Activated naive CD4-positive, alpha-beta T cell treated with anti-CD3 and anti-CD28 coated beads, Interleukin-2, amount 50 U/mL, for 24 hours (primary cell): ENCODE data around the gene OPTC.
"Not testable (repeated sequence)": the region's sequence is repeated elsewhere in the genome, so short reads cannot be mapped to it uniquely, and the experiment has no call there.

Experiments
- H3K27ac Mint-ChIP-seq: one replicate; pipeline ENCODE4 v1.8.0; 2021; ENCODE audit warnings: mild to moderate bottlenecking, mixed read lengths
- H3K27me3 Mint-ChIP-seq: one replicate; pipeline ENCODE4 v1.8.0; 2021; ENCODE audit warnings: mixed read lengths
- H3K36me3 Mint-ChIP-seq: one replicate; pipeline ENCODE4 v1.8.0; 2021; ENCODE audit warnings: mixed read lengths
- H3K4me1 Mint-ChIP-seq: one replicate; pipeline ENCODE4 v1.8.0; 2021; ENCODE audit warnings: mixed read lengths
- H3K4me3 Mint-ChIP-seq: one replicate; pipeline ENCODE4 v1.8.0; 2021; ENCODE audit warnings: mild to moderate bottlenecking, mixed read lengths
- H3K9me3 Mint-ChIP-seq: one replicate; pipeline ENCODE4 v1.8.0; 2021; ENCODE audit warnings: mixed read lengths

OPTC gene

DNA sequence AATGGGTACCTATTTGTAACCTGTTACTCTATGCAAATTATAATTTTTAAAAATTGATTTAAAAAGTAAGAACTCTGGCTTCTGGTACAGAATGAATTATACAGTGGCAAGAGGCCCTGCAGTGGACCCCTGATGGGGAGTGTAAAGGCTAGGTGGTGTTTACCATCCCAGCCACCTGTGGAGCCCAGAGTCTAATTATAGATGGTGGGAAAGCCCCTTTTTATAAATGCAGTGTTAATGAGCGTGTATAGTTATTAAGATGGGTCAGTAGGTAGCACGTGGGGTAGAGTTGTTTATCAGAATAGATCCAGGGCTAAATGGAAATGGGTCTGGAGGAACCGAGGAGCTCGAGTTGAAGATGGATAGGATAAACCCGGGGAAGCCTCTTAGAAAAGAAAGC is 32.2 kb upstream of the OPTC start:
- Mint-ChIP-seq H3K36me3 (no peaks in the 10 kb centered on the region), H3K4me1 (no peaks in the 10 kb centered on the region), H3K27me3 (peaks cover 6% of the 10 kb centered on the region), H3K4me3 (no peak overlapping the region), H3K27ac (no peak overlapping the region), H3K9me3 (no peaks in the 10 kb centered on the region)

DNA sequence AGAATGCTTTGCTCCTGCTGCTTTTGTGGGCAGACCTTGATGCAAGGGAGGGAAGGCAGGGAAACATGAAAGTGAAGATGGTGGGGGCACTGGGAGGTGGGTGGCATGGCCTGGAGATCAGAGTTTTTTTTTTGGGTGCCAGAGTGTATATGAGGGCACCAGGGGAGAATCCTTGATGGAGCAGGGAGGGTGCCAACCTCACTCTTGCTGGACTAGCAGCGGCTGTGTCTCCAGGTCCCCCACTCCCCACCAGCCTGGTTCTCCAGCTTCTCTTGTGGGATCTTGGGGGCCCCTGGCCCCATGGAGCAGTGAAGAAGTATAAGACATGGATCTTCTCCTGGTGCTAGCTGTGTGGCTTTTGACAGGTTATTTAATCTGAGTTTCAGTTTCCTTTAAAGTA is 31.8 kb upstream of the OPTC start:
- no peaks in the 10 kb centered on the region for H3K36me3 Mint-ChIP-seq
- H3K4me1 Mint-ChIP-seq, result no peaks in the 10 kb centered on the region
- peaks cover 6% of the 10 kb centered on the region for H3K27me3 Mint-ChIP-seq
- H3K4me3 Mint-ChIP-seq, result no peak overlapping the region
- H3K27ac Mint-ChIP-seq, result no peak overlapping the region
- H3K9me3 Mint-ChIP-seq, result no peaks in the 10 kb centered on the region

DNA sequence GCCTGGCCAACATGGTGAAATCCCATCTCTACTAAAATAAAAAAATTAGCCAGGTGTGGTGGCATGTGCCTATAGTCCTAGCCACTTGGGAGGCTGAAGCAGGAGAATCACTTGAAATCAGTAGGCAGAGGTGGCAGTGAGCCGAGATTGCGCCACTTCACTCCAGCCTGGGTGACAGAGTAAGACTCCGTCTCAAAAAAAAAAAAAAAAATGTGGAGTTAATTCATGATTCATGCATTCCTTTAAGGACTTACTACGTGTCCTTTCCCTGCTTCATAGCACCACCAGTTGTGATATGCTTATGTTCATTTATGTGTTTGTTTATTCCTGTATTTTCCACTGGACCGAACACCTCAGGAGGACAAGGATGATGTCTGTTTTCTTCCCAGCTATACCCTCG is 31.1 kb upstream of the OPTC start:
- Mint-ChIP-seq H3K36me3 (no peaks in the 10 kb centered on the region), H3K27me3 (peaks cover 6% of the 10 kb centered on the region), H3K4me3 (no peak overlapping the region), H3K4me1 (no peaks in the 10 kb centered on the region), H3K27ac (no peak overlapping the region), H3K9me3 (no peaks in the 10 kb centered on the region)

DNA sequence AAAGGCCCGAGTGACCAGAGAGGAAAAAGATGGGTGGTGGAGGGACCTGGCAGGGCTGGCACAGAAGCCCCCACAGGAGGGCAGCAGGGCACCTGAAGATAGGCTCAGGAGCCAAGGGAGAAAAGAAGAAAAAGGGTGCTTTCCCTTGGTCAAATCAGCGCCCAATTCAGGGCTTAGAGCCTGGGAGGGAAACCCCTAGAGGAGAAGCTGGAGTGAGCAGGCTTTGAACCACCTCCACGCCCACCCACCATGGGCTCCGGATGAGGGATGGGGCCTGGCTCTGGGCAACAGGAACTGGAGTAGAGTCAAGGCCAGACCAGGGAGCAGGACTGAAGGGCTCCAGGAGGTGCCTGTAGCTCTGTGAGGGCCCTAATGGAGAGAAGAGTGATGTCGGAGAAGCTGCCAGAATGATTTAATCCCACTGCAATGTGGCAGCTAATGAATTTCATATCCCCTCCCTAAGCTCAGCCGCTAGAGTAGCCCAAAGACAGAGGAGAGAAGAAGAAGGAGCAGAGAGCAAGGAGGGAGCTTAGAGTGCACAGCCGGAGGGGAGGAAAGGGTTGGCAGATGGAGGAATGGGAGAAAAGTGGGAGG is 30.4 kb upstream of the OPTC start:
- no peaks in the 10 kb centered on the region for H3K9me3 Mint-ChIP-seq
- H3K27ac Mint-ChIP-seq, result no peak overlapping the region
- no peaks in the 10 kb centered on the region for H3K4me1 Mint-ChIP-seq
- H3K36me3 Mint-ChIP-seq, result no peaks in the 10 kb centered on the region
- no peak overlapping the region for H3K4me3 Mint-ChIP-seq
- H3K27me3 Mint-ChIP-seq, result peaks cover 10% of the 10 kb centered on the region

DNA sequence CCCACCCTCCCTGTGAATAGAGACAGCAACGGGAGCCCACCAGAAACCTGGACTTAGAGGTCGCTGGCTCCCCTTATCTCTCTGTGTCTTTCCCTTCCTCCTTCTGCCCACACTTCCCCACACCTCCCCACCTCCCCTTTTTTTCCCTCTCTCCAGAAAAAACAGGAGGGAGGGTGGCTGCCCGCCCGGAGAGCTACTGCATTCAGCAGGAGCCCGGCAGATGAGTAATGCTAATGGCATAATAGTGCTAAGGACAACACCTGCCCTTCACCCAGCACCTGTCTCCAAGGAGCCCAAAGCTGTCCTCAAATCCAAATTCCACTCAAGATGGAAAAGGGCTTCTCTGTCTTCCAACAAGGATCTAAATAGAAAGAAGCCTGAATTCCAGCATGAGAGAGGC is 29.7 kb upstream of the OPTC start:
- H3K27me3 Mint-ChIP-seq, result peaks cover 12% of the 10 kb centered on the region
- H3K4me1 Mint-ChIP-seq, result no peaks in the 10 kb centered on the region
- H3K36me3 Mint-ChIP-seq, result no peaks in the 10 kb centered on the region
- no peak overlapping the region for H3K27ac Mint-ChIP-seq
- H3K4me3 Mint-ChIP-seq, result no peak overlapping the region
- H3K9me3 Mint-ChIP-seq, result no peaks in the 10 kb centered on the region

DNA sequence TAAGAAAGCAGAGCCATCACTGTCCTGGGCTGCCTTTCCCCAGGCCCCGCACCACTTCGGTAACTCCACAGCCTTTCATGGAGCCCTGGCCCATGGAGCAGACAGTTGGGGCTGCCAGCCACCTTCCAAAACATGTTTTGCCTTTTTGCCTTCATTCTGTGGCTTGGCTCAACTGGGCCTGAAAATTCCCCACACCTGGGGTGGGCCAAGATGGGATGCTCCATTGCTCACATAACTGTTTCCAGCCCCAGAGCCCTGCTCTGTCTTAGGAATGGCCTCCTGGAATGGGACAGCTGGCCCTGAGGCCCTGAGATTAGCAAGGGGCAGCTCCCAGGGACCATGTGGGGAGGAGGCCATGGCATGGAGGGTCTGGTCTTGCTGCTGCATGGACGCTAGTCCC is 29.2 kb upstream of the OPTC start:
- Mint-ChIP-seq H3K27ac (no peak overlapping the region), H3K4me3 (no peak overlapping the region), H3K27me3 (peaks cover 12% of the 10 kb centered on the region), H3K36me3 (no peaks in the 10 kb centered on the region), H3K9me3 (no peaks in the 10 kb centered on the region), H3K4me1 (no peaks in the 10 kb centered on the region)

DNA sequence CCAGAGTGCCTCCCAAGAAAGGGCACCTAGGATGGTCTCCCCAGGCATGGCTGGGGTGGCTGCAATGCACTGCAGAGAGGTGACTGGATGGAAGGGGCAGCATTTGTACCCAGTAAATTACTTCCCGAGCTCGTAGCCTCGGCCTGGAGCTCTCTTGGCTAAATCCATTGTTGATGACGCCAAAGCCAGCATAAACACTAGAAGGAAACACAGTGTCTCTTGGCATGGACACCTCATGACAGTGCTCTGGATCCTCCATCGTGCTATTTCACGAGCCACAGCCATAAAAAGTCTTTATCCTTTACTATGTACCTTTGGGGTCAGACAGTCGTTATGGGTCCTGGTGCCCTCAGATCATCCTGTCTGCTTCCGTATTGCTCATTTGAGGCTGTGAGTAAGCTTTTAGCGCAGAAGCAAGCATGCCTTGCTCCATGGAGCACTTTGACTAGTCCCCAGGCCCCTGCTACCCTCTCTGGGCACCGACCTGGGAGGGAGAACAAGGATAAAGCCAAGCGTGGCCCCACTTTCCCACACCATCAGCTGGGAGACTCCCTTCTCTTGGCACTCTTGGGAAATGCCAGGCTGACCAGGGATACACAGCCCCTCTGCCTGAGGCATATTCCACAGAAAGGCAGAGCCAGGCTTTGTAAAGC is 28.7 kb upstream of the OPTC start:
- Mint-ChIP-seq H3K4me1 (no peaks in the 10 kb centered on the region), H3K36me3 (no peaks in the 10 kb centered on the region), H3K27ac (no peak overlapping the region), H3K27me3 (peaks cover 12% of the 10 kb centered on the region), H3K9me3 (no peaks in the 10 kb centered on the region), H3K4me3 (no peak overlapping the region)

DNA sequence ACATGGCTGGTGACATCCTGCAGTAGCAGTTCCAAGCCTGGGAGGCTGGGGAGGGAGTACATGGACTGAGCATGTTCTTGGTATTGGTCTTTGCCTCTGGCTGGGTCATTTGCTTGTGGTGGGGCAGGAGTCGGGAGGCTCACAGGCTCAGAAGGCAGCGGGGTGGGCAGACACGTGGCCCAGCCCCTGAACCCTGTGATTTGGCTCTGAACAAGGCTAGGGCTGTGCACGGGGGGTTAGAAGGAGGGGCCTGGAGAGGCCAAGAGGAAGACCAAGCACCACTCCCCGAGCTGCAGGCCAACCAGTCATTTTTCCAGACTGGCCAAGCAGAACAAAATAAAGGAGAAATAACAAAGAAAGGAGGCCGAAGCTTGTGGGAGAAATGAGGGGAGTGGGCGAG is 28.0 kb upstream of the OPTC start:
- H3K4me3 Mint-ChIP-seq, result no peak overlapping the region
- no peaks in the 10 kb centered on the region for H3K4me1 Mint-ChIP-seq
- no peaks in the 10 kb centered on the region for H3K36me3 Mint-ChIP-seq
- H3K9me3 Mint-ChIP-seq, result no peaks in the 10 kb centered on the region
- no peak overlapping the region for H3K27ac Mint-ChIP-seq
- peaks cover 12% of the 10 kb centered on the region for H3K27me3 Mint-ChIP-seq

DNA sequence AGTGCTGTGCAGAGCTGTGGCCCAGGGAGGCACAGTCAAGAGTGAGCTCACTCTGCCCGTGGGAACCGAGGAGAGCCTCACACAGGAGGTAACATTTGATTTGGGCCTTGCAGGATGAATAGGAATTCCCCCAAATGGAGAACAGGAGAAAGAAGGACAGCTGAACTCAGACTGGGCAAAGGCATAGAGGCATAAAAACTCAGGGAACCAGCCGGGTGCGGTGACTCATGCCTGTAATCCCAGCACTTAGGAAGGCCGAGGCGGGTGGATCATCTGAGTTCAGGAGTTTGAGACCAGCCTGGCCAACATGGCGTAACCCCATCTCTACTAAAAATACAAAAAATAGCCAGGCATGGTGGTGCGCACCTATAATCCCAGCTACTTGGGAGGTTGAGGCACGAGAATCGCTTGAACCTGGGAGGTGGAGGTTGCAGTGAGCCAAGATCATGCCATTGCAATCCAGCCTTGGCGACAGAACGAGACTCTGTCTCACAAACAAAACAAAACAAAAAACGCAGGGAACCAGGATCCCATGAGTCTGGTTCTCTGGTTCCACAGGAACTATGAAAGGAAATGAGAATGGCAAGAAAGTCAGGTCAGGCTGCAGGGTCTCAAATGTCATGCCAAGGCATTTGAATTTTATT is 26.9 kb upstream of the OPTC start:
- not testable (repeated sequence) for H3K27ac Mint-ChIP-seq, H3K27me3 Mint-ChIP-seq, H3K36me3 Mint-ChIP-seq, H3K4me3 Mint-ChIP-seq, H3K9me3 Mint-ChIP-seq, H3K4me1 Mint-ChIP-seq

DNA sequence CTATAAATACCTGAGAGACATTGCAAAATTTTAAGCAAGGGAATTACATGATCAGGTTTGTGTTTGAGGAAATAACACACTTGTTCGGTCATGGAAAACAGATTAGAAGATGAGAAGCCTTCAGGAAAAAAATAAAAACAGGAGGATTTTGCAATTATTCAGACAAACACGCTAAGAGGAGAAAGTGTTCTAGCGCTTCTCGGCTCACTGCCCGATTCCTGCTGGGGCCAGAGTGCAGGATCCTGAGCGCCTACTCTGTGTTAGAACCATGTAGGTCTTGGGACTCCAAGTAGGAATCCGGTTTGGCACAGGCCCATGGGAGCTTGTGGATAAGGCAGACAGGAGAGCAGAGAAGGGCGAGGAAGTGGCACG is 26.4 kb upstream of the OPTC start:
- no peaks in the 10 kb centered on the region for H3K36me3 Mint-ChIP-seq

DNA sequence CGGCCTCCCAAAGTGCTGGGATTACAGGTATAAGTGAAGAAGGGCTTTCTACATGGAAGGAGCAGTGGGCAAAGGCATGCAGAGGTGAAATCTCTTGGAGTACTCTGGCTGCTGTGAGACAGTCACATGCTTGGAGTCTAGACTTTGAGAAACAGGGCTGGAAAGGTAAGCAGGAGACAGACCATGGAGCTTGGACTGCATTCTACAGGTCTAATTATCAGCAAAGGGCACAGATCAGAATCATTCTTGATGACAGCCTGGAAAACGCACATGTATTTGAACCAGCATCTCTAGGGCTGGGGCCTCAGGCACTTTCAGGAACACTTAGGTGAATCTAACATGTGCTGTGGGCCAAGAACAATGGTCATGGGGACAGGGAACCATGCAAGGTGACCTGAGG is 25.6 kb upstream of the OPTC start:
- no peaks in the 10 kb centered on the region for H3K9me3 Mint-ChIP-seq
- no peak overlapping the region for H3K4me3 Mint-ChIP-seq
- no peaks in the 10 kb centered on the region for H3K36me3 Mint-ChIP-seq
- H3K27ac Mint-ChIP-seq, result no peak overlapping the region
- peaks cover 10% of the 10 kb centered on the region for H3K27me3 Mint-ChIP-seq
- no peaks in the 10 kb centered on the region for H3K4me1 Mint-ChIP-seq

More for the DNA sequence above, 26.4 kb upstream of the OPTC start:
- peaks cover 10% of the 10 kb centered on the region for H3K27me3 Mint-ChIP-seq
- no peaks in the 10 kb centered on the region for H3K9me3 Mint-ChIP-seq
- no peaks in the 10 kb centered on the region for H3K4me1 Mint-ChIP-seq
- H3K27ac Mint-ChIP-seq, result no peak overlapping the region
- no peak overlapping the region for H3K4me3 Mint-ChIP-seq

DNA sequence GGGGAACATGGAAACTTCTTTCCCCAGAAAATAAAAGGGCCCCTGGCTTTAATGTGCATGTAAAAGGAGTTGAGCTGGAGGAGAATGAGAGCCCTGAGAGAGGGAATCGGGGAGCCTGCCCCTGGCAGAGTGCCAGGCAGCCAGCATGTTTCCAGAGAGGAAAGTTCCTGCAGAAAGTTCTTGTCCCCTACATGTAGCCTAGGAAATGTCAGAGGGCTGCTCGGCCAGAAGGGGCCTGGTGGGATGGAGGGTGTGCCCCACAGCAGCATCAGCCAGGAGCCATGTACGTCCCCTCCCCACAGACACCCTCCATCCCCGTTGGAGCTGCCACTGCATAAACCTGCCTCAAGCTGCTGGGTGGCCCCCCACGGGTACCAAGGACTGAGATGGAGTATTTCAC is 23.7 kb upstream of the OPTC start:
- no peaks in the 10 kb centered on the region for H3K36me3 Mint-ChIP-seq
- H3K9me3 Mint-ChIP-seq, result no peaks in the 10 kb centered on the region
- no peak overlapping the region for H3K27ac Mint-ChIP-seq
- H3K4me3 Mint-ChIP-seq, result no peak overlapping the region
- peaks cover 10% of the 10 kb centered on the region for H3K27me3 Mint-ChIP-seq
- H3K4me1 Mint-ChIP-seq, result no peaks in the 10 kb centered on the region

DNA sequence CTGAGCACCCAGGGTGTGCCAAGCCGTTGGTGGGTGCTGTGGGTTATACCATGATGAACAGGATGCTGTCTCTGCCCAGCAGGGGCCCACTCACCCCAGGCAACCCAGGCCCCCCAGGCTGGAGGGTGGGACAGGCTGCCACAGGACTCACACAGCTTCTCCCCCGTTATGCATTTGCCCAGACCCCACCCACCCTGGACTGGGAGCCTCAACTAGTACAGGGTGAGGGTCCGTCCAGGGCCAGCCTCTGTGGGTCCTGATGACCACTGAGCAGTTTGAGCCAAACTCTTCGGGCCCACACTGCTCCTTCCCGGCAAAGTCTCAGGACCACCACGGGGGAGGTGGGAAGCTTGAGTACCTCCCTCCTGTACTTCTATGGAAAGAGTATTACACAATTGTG is 22.1 kb upstream of the OPTC start:
- H3K4me3 Mint-ChIP-seq, result no peak overlapping the region
- H3K36me3 Mint-ChIP-seq, result no peaks in the 10 kb centered on the region
- H3K27me3 Mint-ChIP-seq, result peaks cover 15% of the 10 kb centered on the region

DNA sequence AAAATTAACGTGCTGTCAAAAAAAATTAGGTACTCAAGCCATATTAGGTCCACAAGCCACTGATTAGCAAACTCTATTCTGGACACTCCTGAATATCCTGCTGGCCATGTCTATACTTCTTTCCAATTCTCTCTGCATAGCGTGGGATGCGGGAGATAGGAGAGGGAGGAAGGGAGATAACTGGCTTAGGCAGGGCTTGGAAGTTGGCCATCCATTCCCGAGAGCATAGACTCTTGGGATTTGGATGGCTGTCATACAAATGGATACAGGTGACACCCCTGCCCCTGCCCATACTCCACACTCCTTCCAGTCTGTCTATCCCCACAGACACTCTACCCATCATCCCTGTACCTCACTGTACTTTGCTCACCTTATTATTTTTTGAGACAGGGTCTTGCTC is 20.7 kb upstream of the OPTC start:
- H3K27ac Mint-ChIP-seq, result no peak overlapping the region
- no peaks in the 10 kb centered on the region for H3K9me3 Mint-ChIP-seq
- H3K27me3 Mint-ChIP-seq, result peaks cover 13% of the 10 kb centered on the region
- no peaks in the 10 kb centered on the region for H3K4me1 Mint-ChIP-seq
- no peaks in the 10 kb centered on the region for H3K36me3 Mint-ChIP-seq
- H3K4me3 Mint-ChIP-seq, result no peak overlapping the region

More for the DNA sequence above, 22.1 kb upstream of the OPTC start:
- Mint-ChIP-seq H3K4me1 (no peaks in the 10 kb centered on the region), H3K9me3 (no peaks in the 10 kb centered on the region), H3K27ac (no peak overlapping the region)

DNA sequence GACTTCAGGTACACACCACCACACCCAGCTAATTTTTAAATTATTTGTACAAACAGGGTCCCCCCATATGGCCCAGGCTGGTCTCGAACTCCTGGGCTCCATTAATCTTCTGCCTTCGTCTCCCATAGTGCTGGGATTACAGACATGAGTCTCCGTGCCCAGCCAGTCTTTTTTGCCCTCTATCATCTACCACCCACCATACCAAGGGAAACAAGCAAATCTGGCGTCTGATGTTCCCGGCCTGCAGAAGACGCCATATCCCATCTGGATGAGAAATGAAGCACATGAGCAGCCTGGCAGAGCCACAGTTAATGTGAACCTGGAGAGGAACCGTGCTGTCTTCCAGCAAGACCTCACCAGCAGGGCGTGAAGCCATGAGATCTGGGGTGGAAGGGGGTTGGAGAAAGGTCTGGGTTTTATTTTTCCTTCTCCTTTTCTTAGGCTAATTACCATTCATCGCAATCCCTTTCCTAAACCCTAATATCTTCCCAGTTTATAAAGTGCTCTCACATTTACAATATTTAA is 20.1 kb upstream of the OPTC start:
- no peaks in the 10 kb centered on the region for H3K36me3 Mint-ChIP-seq
- no peaks in the 10 kb centered on the region for H3K4me1 Mint-ChIP-seq
- H3K4me3 Mint-ChIP-seq, result no peak overlapping the region
- no peaks in the 10 kb centered on the region for H3K9me3 Mint-ChIP-seq
- no peak overlapping the region for H3K27ac Mint-ChIP-seq
- peaks cover 8% of the 10 kb centered on the region for H3K27me3 Mint-ChIP-seq
